Upper lobe of left lung (tissue), 6 donors: ENCODE data around the gene SECTM1. TPM values are rescaled to one million over a fixed set of nuclear protein-coding genes. Genes with fewer than 3 reads are reported as not detected.

Source experiments
- ATAC-seq, 2 donors: fragments of 200-7000 bp; cut with Tn5 transposase; one replicate each; pipeline ENCODE4 v1.9.1; 2022; ENCODE audit warnings: mild to moderate bottlenecking in 2 of 2, moderate library complexity in 2 of 2; ENCODE audit not compliant: low FRiP score in 2 of 2
- DNase-seq, 2 donors: peaks; one replicate each; pipeline ENCODE4 v3.0.0-alpha.2; 2019 to 2020
- H3K27ac ChIP-seq, 4 donors: fragments of 200-600 bp; sonication (generic); one replicate each; pipeline ENCODE4 v1.5.1; 2016 to 2019
- H3K27me3 ChIP-seq, 4 donors: fragments of 200-600 bp; sonication (generic); one replicate each; pipeline ENCODE4 v1.5.1; 2017 to 2019
- H3K36me3 ChIP-seq, 4 donors: fragments of 200-600 bp; sonication (generic); one replicate each; pipeline ENCODE4 v1.5.1; 2016 to 2019
- H3K4me1 ChIP-seq, 4 donors: fragments of 200-600 bp; sonication (generic); one replicate each; pipeline ENCODE4 v1.5.1; 2018 to 2019
- H3K4me3 ChIP-seq, 4 donors: fragments of 200-600 bp; sonication (generic); one replicate each; pipeline ENCODE4 v1.5.1; 2017 to 2019; ENCODE audit warnings: mild to moderate bottlenecking in 2 of 4, moderate library complexity in 1 of 4
- H3K9me3 ChIP-seq, 4 donors: fragments of 200-600 bp; sonication (generic); one replicate each; pipeline ENCODE4 v1.5.1; 2018 to 2019
- EP300 ChIP-seq, 4 donors: sonication (generic); formaldehyde crosslinking; IDR thresholded peaks; one replicate each; pipeline ENCODE4 v1.5.1; 2017; ENCODE audit warnings: antibody characterized with exemption in 4 of 4, control low read depth in 2 of 4
- POLR2A ChIP-seq, 4 donors: fragments of 450-650 bp; IDR thresholded peaks; one replicate each; pipeline ENCODE4 v1.5.1; 2016 to 2017; ENCODE audit warnings: antibody characterized with exemption in 4 of 4, mild to moderate bottlenecking in 2 of 4
- POLR2AphosphoS5 ChIP-seq, 2 donors: sonication (generic); formaldehyde crosslinking; IDR thresholded peaks; one replicate each; pipeline ENCODE4 v1.5.1; 2017; ENCODE audit warnings: antibody characterized with exemption in 2 of 2
- WGBS, 2 donors: methylation state at CpG; one replicate each; pipeline ENCODE4 v1.1.5; 2017 to 2018; 5-methylcytosine and 5-hydroxymethylcytosine counted together
- total RNA-seq, 6 donors: library from RNA; depleted of rRNA in 4 of 6; stranded (reverse); fragments of >200 nt in 4 of 6; gene quantifications; one replicate each; pipeline versions ENCODE4 v1.1.0 to v1.2.1, GENCODE V29; 2016 to 2021
- TF ChIP-seq, protein P1 (sequence below), 6 experiments: fragments of 450-650 bp in 4 of 6; fragments of 200-600 bp in 2 of 6; sonication (generic) in 2 of 6; IDR thresholded peaks; one replicate each; pipeline ENCODE4 v1.5.1; 2016 to 2019; ENCODE audit warnings: antibody characterized with exemption in 6 of 6
- donor health status: DM: no; HTN: no; CAD: no; lungs with moderate emphysema.
- donor health status: DM: no; HTN: yes; CAD: no; lungs with severe emphysema.

The SECTM1 gene
- total RNA-seq, 6 donors from 2014 or later: 17.8 to 50.4 (median 36.2) TPM

DNA sequence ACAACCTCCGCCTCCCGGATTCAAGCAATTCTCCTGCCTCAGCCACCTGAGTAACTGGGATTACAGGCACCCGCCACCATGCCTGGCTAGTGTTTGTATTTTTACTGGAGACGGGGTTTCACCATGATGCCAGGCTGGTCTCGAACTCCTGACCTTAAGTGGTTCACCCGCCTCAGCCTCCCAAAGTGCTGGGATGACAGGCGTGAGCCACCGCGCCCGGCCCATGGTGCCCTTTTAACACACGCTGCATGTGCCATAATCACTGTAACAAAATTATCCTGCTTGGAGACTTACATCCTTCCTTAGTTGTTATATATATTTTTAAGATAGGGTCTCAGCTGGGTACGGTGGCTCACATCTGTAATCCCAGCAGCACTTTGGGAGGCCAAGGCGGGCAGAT, 21.6 kb downstream of the SECTM1 start:
- no peak overlapping the region for H3K4me3 ChIP-seq
- 90 to 93% methylated on average over 13 of the region's 13 CpGs for WGBS, 2 donors
- TF ChIP-seq EP300 (IDR thresholded peaks at IDR 0.05): no peak
- TF ChIP-seq POLR2A (IDR thresholded peaks at IDR 0.05): no peak
- DNase-seq: no peak
- H3K9me3 ChIP-seq: no peaks in the 10 kb centered on the region
- H3K27ac ChIP-seq: no peak overlapping the region
- peaks cover 6 to 16% (median 10%) of the 10 kb centered on the region in 4 donors for H3K4me1 ChIP-seq
- no peaks in the 10 kb centered on the region for H3K36me3 ChIP-seq
- peaks cover 0 to 26% (median 9%) of the 10 kb centered on the region in 4 donors for H3K27me3 ChIP-seq
- no peak for ATAC-seq

DNA sequence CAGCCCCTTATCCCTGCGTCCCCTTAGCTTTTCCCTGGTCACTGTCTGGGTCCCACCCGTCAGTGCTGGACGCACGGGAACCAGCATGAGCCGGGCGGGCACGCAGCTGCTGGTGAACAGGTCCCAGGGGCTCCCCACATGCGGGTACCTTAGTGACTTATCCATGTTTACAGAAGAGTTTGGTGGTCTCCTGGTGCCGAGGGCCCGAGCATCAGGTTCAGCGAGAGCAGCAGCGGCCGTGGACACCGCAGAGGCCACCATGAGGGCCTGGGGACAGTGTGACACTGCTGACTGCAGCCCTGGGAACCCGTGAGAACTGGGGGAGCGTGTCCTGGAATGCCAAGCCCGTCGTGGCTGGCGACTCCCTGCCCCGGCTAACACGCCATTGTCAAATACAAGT, 22.7 kb downstream of the SECTM1 start:
- DNase-seq: peak in 1 of 2 donors; percentile 82
- TF ChIP-seq, protein P1, sequence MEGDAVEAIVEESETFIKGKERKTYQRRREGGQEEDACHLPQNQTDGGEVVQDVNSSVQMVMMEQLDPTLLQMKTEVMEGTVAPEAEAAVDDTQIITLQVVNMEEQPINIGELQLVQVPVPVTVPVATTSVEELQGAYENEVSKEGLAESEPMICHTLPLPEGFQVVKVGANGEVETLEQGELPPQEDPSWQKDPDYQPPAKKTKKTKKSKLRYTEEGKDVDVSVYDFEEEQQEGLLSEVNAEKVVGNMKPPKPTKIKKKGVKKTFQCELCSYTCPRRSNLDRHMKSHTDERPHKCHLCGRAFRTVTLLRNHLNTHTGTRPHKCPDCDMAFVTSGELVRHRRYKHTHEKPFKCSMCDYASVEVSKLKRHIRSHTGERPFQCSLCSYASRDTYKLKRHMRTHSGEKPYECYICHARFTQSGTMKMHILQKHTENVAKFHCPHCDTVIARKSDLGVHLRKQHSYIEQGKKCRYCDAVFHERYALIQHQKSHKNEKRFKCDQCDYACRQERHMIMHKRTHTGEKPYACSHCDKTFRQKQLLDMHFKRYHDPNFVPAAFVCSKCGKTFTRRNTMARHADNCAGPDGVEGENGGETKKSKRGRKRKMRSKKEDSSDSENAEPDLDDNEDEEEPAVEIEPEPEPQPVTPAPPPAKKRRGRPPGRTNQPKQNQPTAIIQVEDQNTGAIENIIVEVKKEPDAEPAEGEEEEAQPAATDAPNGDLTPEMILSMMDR (IDR thresholded peaks at IDR 0.05): no peak
- TF ChIP-seq POLR2A (IDR thresholded peaks at IDR 0.05) (no peak), POLR2AphosphoS5 (IDR thresholded peaks at IDR 0.05) (no peak), EP300 (IDR thresholded peaks at IDR 0.05) (no peak)
- no peaks in the 10 kb centered on the region for H3K9me3 ChIP-seq
- H3K27ac ChIP-seq: no peak overlapping the region
- H3K4me1 ChIP-seq: peaks cover 4 to 13% (median 7%) of the 10 kb centered on the region in 4 donors
- H3K4me3 ChIP-seq: no peak overlapping the region
- 82 to 92% methylated on average over 15 to 18 of the region's 21 CpGs for WGBS, 2 donors
- H3K27me3 ChIP-seq: peaks cover 0 to 19% (median 7%) of the 10 kb centered on the region in 4 donors
- no peak for ATAC-seq
- no peaks in the 10 kb centered on the region for H3K36me3 ChIP-seq

- Histone ChIP-seq H3K4me1 (peaks cover 0 to 4% (median 0%) of the 10 kb centered on the region in 4 donors), H3K4me3 (no peak overlapping the region), H3K27ac (no peak overlapping the region), H3K27me3 (peaks cover 0 to 10% (median 4%) of the 10 kb centered on the region in 4 donors), H3K36me3 (no peaks in the 10 kb centered on the region), H3K9me3 (no peaks in the 10 kb centered on the region)
- TF ChIP-seq POLR2A (IDR thresholded peaks at IDR 0.05) (no peak), POLR2AphosphoS5 (IDR thresholded peaks at IDR 0.05) (no peak), EP300 (IDR thresholded peaks at IDR 0.05) (no peak)
- TF ChIP-seq, protein P1 (IDR thresholded peaks at IDR 0.05): no peak
- 80 to 83% methylated on average over 22 to 25 of the region's 27 CpGs for WGBS, 2 donors
- ATAC-seq: no peak
- no peak for DNase-seq
Observed at GRCh38 chr17:82309656-82310570, 23.7 kb downstream of the SECTM1 start.

DNA sequence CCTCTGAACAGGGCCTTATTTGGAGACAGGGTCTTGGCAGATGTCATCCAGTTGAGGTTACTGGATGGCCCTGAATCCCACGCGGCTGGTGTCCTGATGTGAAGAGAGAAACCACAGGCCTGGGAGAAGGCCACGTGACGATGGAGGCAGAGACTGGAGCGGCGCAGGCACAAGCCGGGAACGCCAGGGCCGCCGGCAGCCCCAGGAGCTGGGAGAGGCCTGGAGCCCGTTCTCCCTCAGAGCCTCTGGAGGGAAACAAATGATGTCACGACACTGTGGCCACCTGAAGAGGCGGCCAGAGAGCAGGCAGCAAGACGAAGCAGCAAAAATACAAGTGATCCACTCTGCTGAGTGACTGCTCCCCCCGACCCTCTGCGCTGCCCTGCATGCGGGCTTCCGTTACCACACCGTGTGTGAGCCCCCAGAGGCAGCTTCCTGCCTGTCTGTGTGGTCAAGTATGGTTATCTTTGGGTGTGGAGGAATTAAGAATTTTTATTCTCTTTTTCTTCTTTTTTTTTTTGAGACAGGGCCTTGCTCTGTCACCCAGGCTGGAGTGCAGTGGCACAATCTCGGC, 27.8 kb downstream of the SECTM1 start:
- H3K27ac ChIP-seq: no peak overlapping the region
- 73 to 79% methylated on average over 20 of the region's 20 CpGs for WGBS, 2 donors

More for the DNA sequence above, 27.8 kb downstream of the SECTM1 start:
- Histone ChIP-seq H3K4me3 (no peak overlapping the region), H3K9me3 (no peaks in the 10 kb centered on the region), H3K36me3 (no peaks in the 10 kb centered on the region), H3K4me1 (peaks cover 4 to 7% (median 5%) of the 10 kb centered on the region in 4 donors), H3K27me3 (no peaks in the 10 kb centered on the region)
- TF ChIP-seq, protein P1 (IDR thresholded peaks at IDR 0.05): no peak
- TF ChIP-seq EP300 (IDR thresholded peaks at IDR 0.05): no peak
- TF ChIP-seq POLR2AphosphoS5 (IDR thresholded peaks at IDR 0.05): no peak
- no peak for TF ChIP-seq POLR2A (IDR thresholded peaks at IDR 0.05)
- DNase-seq (peak in 1 of 2 donors; percentile 71), ATAC-seq (no peak)
